ENCODE measurements around the gene HIVEP3. TPM values are rescaled to one million over a fixed set of nuclear protein-coding genes. Genes with fewer than 3 reads are reported as not detected.

HIVEP3 gene
- polyA plus RNA-seq, 1 of the 3 experiments (the other 2 are of a cell fraction): 6.4 TPM

DNA sequence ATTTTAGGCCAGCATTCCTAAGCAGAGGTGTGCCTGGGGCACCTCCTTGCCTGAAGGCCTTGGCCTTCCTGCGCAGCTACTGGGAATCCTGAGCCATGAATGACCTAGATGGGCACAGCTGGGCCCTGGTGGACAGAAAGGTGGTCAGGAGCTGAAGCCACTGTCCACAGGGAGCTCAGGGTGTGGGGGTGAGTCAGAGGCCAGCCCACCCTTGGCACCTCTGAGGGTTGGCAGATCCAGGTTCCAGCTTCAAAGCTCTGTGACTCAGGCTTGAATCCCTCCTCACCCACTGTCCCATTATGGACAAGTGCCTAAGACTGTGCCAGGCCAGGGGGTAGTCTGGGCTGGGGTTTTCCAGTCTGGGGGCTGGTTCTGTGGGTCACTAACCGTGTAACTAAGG lies 427.8 kb downstream of the HIVEP3 start:
- no peaks in the 10 kb centered on the region for H3K9me2 ChIP-seq
- POLR2A ChIA-PET: no interaction called here
- no peaks in the 10 kb centered on the region for H4K20me1 ChIP-seq (ENCODE audit: insufficient read depth)
- H3K79me2 ChIP-seq (ENCODE audit: insufficient read depth): no peaks in the 10 kb centered on the region
- no peaks in the 10 kb centered on the region for H3K9me3 ChIP-seq
- no peak overlapping the region for H3K4me2 ChIP-seq
- CTCF ChIA-PET: interaction anchor here (1.0 to 8.6 kb wide), 7 partner anchors 10 to 208 kb away, joined by 3 to 93 read pairs (median 6); partner anchors contain the start of gene EDN2
- H3K4me3 ChIP-seq (ENCODE audit: low read depth in 2 of 2, low read length in 1 of 2): no peak overlapping the region
- no peak for DNase-seq
- peaks cover 14% of the 10 kb centered on the region for H3F3A ChIP-seq (replicated peaks; ENCODE audit: insufficient read depth)
- H3K27ac ChIP-seq (ENCODE audit: low read depth in 2 of 2, low read length in 1 of 2): no peak overlapping the region
- H3K4me1 ChIP-seq (ENCODE audit: control insufficient read depth in 1 of 2, insufficient read depth in 2 of 2, low read depth in 1 of 2, low read length in 1 of 2): peaks cover 19 to 20% of the 10 kb centered on the region in 2 experiments; a peak in 3 of 4 replicates
- TF ChIP-seq, protein P1, sequence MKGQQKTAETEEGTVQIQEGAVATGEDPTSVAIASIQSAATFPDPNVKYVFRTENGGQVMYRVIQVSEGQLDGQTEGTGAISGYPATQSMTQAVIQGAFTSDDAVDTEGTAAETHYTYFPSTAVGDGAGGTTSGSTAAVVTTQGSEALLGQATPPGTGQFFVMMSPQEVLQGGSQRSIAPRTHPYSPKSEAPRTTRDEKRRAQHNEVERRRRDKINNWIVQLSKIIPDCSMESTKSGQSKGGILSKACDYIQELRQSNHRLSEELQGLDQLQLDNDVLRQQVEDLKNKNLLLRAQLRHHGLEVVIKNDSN (IDR thresholded peaks at IDR 0.05; ENCODE audit: borderline replicate concordance, low read depth): no peak
- TF ChIP-seq FOXM1 (IDR thresholded peaks at IDR 0.05; ENCODE audit: low read depth) (no peak), RCOR1 (IDR thresholded peaks at IDR 0.05; ENCODE audit: low read length) (no peak), YY1 (IDR thresholded peaks at IDR 0.05; ENCODE audit: low read depth) (no peak), EP300 (IDR thresholded peaks at IDR 0.05; ENCODE audit: borderline replicate concordance in 1 of 2, low read depth in 1 of 2, low read length in 1 of 2) (no peak), JUND (IDR thresholded peaks at IDR 0.05) (no peak), POLR2AphosphoS5 (IDR thresholded peaks at IDR 0.05; ENCODE audit: low read depth, low read length) (no peak), GABPA (IDR thresholded peaks at IDR 0.05; ENCODE audit: low read depth) (no peak), MAX (IDR thresholded peaks at IDR 0.05; ENCODE audit: low read depth) (no peak), FOXJ3 (CRISPR knock-in tag; IDR thresholded peaks at IDR 0.05) (no peak), NRF1 (IDR thresholded peaks at IDR 0.05; ENCODE audit: low read depth, low read length) (no peak), RXRA (IDR thresholded peaks at IDR 0.05; ENCODE audit: borderline replicate concordance, low read depth) (no peak), TEAD4 (IDR thresholded peaks at IDR 0.05; ENCODE audit: borderline replicate concordance, insufficient read depth) (no peak), ZBTB33 (IDR thresholded peaks at IDR 0.05; ENCODE audit: borderline replicate concordance, low read depth) (no peak), GATA2 (CRISPR knock-in tag; IDR thresholded peaks at IDR 0.05) (no peak), USF2 (IDR thresholded peaks at IDR 0.05; ENCODE audit: borderline replicate concordance, low read depth, low read length) (no peak), FOSL2 (IDR thresholded peaks at IDR 0.05; ENCODE audit: borderline replicate concordance, low read depth) (no peak), CHD2 (IDR thresholded peaks at IDR 0.05; ENCODE audit: low read length, partially characterized antibody) (no peak)
- H3K9ac ChIP-seq: no peak overlapping the region
- no peaks in the 10 kb centered on the region for H3K36me3 ChIP-seq (replicated peaks in 1 of 2; ENCODE audit: control insufficient read depth in 1 of 2, insufficient read depth in 2 of 2, low read length in 1 of 2)
- no peaks in the 10 kb centered on the region for H3K27me3 ChIP-seq (ENCODE audit: insufficient read depth)
- H2AFZ ChIP-seq (ENCODE audit: low read depth): no peak overlapping the region
- 43% methylated on average over 1 of the region's 2 CpGs for WGBS (ENCODE audit: low lambda C conversion rate)
